Omental fat pad (tissue), 4 donors: Measurements from ENCODE around the gene GLP2R. TPM values are rescaled to one million over a fixed set of nuclear protein-coding genes. Genes with fewer than 3 reads are reported as not detected.

Experiments
- ATAC-seq: fragments of 150-250 bp; one replicate; pipeline ENCODE4 v1.9.1; 2016; ENCODE audit warnings: mild to moderate bottlenecking, moderate library complexity; ENCODE audit not compliant: low FRiP score
- DNase-seq: peaks from one replicate; pipeline ENCODE4 v3.0.0-alpha.2; 2019; ENCODE audit warnings: low spot score
- total RNA-seq, 4 donors: library from RNA; depleted of rRNA; stranded (reverse); fragments of >200 nt; gene quantifications; one replicate each; pipeline ENCODE4 v1.1.0, GENCODE V29; 2016
- TF ChIP-seq, protein P1 (sequence below), 3 donors: fragments of 450-650 bp; IDR thresholded peaks; one replicate each; pipeline ENCODE4 v1.5.1; 2016 to 2017; ENCODE audit warnings: antibody characterized with exemption in 3 of 3, mild to moderate bottlenecking in 3 of 3, moderate library complexity in 2 of 3

The GLP2R gene
- total RNA-seq, 4 donors from 2014 or later, result 11.2 to 33.0 (median 21.3) TPM

DNA sequence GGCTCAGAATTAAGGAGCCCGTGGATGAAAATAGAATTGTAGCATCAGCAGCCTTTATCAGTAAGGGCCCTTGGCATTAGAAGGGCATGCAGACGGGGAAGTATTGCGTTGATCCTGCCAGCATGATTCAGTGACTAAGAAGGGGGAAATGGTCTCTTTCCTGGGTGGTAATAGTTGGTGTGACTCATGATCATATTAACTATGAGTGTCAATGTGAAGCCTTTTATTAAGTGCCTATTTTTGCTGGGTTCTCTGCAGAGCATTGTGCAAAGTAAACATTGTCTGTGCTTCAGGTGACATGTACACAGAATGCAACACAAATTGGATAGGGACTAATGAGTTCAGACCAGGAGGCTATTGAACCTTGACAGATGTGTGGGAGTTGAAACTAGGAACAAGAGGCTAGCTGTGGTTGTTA lies 54.9 kb downstream of the GLP2R start:
- no peak for DNase-seq
- no peak for ATAC-seq
- TF ChIP-seq, protein P1, sequence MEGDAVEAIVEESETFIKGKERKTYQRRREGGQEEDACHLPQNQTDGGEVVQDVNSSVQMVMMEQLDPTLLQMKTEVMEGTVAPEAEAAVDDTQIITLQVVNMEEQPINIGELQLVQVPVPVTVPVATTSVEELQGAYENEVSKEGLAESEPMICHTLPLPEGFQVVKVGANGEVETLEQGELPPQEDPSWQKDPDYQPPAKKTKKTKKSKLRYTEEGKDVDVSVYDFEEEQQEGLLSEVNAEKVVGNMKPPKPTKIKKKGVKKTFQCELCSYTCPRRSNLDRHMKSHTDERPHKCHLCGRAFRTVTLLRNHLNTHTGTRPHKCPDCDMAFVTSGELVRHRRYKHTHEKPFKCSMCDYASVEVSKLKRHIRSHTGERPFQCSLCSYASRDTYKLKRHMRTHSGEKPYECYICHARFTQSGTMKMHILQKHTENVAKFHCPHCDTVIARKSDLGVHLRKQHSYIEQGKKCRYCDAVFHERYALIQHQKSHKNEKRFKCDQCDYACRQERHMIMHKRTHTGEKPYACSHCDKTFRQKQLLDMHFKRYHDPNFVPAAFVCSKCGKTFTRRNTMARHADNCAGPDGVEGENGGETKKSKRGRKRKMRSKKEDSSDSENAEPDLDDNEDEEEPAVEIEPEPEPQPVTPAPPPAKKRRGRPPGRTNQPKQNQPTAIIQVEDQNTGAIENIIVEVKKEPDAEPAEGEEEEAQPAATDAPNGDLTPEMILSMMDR (IDR thresholded peaks at IDR 0.05), result no peak

DNA sequence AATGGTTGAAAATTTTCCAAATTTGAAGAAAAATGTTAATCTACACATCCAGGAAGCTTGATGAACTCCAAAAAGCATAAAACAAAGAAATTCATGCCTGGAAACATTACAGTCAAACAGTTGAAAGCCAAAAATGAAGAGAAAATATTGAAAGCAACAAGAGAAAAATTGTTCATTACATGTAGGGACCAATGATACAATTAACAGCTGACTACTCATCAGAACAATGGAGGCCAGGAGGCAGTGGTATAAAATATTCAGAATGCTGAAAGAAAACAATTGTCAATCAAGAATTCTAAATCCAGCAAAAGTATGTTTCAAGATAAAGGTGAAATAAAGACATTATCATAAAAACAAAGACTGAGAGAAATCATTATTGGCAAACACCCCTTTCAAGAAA lies 57.7 kb downstream of the GLP2R start:
- no peak for ATAC-seq

DNA sequence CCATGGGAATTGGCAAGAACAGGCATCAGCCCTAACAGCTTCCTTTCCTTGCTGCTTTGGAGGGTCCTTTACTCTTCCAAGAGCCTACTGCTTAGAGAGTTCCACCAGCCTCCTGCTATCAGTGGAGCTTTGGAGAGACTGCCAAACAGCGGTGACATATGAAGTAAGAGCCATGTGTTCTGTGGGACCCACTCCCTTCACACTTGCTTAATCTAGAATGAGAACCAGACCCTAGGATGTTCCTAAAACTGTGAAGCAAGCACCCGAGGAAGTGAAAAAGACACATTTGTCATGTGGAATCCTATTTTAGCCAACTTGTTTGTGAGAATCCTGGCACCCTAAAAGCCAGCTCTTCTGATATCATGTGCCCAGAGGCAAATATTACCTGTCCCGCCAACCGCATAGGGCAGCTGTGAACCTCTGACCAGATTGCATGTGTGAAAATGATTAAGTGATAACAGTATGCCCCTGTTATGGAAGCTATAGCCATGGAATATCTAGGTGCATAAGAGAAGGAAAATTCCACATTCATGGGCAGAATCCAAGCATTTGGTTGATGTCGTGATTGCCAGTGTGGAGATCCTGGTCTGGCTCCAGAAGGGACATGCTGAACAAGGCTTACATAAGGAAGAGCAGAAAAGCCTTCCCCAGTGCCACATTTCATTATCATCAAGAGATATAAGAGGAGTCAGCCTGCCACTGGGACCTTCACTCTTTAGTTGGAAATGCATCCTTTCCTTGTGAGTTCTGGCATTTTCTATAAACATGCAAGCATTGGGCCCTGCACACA lies 60.6 kb downstream of the GLP2R start:
- DNase-seq (no peak), ATAC-seq (no peak)
- TF ChIP-seq, protein P1 (IDR thresholded peaks at IDR 0.05), result no peak

More for the DNA sequence above, 57.7 kb downstream of the GLP2R start:
- DNase-seq, result no peak
- TF ChIP-seq, protein P1 (IDR thresholded peaks at IDR 0.05), result no peak

DNA sequence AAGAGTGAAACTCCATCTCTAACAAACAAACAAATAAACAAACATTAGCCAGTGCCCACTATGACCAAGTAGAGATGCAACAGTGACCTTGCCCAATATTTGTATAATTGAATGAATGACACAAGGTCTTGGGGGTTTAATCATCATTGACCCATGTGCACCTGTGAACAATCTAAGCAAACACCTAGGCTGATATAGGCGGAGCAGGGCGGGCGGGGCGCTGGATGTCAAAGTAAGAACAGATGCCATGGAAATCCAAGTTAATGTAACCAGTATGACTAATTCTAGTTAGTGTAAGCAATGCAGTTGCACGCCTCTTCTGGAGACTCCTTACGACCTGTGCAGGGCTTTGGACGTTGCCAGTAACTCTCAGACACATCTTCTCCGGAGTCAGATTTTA lies 61.8 kb downstream of the GLP2R start:
- DNase-seq (no peak), ATAC-seq (no peak)
- TF ChIP-seq, protein P1 (IDR thresholded peaks at IDR 0.05), result no peak

DNA sequence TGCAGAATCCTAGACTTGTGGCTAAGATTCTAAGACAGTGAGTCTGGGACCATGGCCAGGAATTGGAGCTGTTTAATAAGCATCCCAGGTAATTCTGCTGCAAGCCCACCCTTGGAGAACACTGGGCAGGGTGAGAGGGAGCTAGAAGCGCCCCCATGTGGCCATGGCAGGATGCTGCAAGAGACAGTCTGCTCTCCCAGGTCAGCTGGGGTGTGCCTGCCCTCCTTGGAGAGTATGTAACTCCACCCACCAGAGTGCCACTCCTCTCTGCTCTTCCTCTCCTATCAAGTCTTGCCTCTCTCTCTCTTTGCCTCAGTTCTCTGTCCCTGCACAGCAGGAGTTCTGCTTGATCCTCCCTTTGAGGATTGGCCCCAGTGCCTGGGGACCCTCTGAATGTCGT lies 64.4 kb downstream of the GLP2R start:
- no peak for ATAC-seq
- TF ChIP-seq, protein P1 (IDR thresholded peaks at IDR 0.05), result no peak
- DNase-seq, result no peak

DNA sequence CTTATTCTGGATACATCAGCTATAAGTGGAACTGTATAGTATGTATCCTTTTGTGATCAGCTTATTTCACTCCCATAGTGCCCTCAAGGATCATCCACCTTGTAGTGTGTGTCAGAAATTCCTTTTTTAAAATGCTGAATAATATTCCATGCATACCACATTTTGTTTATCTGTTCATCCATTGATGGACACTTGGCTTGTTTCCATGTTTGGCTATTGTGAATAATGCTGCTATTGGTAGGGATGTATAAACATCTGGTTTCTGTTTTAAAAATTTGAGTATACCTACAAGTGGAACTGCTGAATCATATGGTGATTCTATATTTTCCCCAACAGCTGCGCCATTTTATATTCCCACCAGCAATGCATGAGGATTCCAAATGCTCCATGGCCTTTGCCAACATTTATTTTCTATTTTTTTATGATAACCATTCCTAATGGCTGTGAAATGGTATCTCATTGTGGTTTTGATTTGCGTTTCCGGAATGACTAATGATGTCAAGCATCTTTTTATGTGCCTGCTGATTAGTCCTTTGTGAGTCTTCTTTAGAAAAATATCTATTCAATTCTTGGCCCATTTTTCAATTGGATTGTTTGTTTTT lies 67.8 kb downstream of the GLP2R start:
- DNase-seq (no peak), ATAC-seq (no peak)
- TF ChIP-seq, protein P1 (IDR thresholded peaks at IDR 0.05), result no peak

DNA sequence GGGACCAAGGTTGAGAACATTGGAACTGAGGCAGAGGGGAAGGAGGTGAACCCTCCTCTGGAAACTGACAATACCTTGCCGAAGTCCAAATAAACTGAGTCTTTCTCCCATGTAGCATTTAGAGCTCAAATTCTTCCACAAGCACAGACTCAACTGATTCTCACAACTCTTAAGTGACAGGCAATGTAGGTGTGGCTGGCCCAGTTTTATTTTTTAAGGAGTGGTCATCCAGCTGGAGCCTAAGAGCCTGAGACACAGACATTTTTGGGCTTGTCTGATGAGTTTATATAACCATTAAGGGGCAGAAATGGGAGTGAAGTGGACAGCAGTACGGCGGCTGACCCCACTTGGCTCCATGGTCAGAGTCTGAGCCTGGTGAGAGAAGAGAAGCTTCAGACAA lies 68.5 kb downstream of the GLP2R start:
- ATAC-seq (no peak), DNase-seq (no peak)
- TF ChIP-seq, protein P1 (IDR thresholded peaks at IDR 0.05), result no peak
